ENCODE results near the gene METTL21C.

Gene METTL21C

GRCh38 chr13:102690883-102691282 is 4.0 kb downstream of the METTL21C start:
- TF ChIP-seq CTCF (IDR thresholded peaks at IDR 0.05; ENCODE audit: low read depth, low read length): no peak

GRCh38 chr13:102688306-102688973 is 6.4 kb downstream of the METTL21C start:
- DNase-seq (ENCODE audit: extremely low read depth, low read depth): no peak
- TF ChIP-seq CTCF (IDR thresholded peaks at IDR 0.05; ENCODE audit: low read depth, low read length): no peak

More at GRCh38 chr13:102690883-102691282, 4.0 kb downstream of the METTL21C start:
- no peak for DNase-seq (ENCODE audit: extremely low read depth, low read depth)

- no peak for DNase-seq (ENCODE audit: extremely low read depth, low read depth)
- TF ChIP-seq CTCF (IDR thresholded peaks at IDR 0.05; ENCODE audit: low read depth, low read length): no peak
Observed at GRCh38 chr13:102687520-102687919, 7.3 kb downstream of the METTL21C start.

GRCh38 chr13:102686024-102686423 is 8.8 kb downstream of the METTL21C start:
- no peak for DNase-seq (ENCODE audit: extremely low read depth, low read depth)
- TF ChIP-seq CTCF (IDR thresholded peaks at IDR 0.05; ENCODE audit: low read depth, low read length): no peak

- no peak for TF ChIP-seq CTCF (IDR thresholded peaks at IDR 0.05; ENCODE audit: low read depth, low read length)
- DNase-seq (ENCODE audit: extremely low read depth, low read depth): no peak
Observed at GRCh38 chr13:102683637-102684036, 11.2 kb downstream of the METTL21C start.

GRCh38 chr13:102682727-102683126 is 12.1 kb downstream of the METTL21C start:
- no peak for TF ChIP-seq CTCF (IDR thresholded peaks at IDR 0.05; ENCODE audit: low read depth, low read length)
- DNase-seq (ENCODE audit: extremely low read depth, low read depth): no peak

- DNase-seq (ENCODE audit: extremely low read depth, low read depth): no peak
- no peak for TF ChIP-seq CTCF (IDR thresholded peaks at IDR 0.05; ENCODE audit: low read depth, low read length)
Observed at GRCh38 chr13:102682211-102682610, 12.6 kb downstream of the METTL21C start.
